Measurements from ENCODE around the gene GSX1. TPM values are rescaled to one million over a fixed set of nuclear protein-coding genes. Genes with fewer than 3 reads are reported as not detected.

The GSX1 gene
- total RNA-seq, 4 donors from 2014 or later: not detected

DNA sequence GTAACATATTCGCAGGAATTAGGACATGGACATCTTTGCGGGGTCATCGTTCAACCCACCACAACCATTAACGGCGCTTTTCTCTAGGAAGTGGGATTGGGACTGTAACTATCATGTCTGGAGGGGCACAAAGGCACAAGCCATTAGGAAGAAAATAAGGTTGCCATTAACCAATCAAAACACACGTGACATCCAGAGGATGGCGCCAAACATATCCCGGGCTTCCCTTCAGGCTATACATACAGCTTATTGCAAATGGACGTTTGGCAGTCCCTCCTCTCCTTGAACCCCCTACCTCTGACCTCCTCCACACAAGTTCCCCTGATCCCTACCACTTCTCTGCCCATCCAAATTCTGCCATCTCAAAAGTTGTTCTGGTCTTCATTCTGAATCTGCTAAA is 26.6 kb upstream of the GSX1 start:
- Histone ChIP-seq H3K4me3 (no peak overlapping the region), H3K27ac (replicated peaks in 1 of 4) (no peak overlapping the region), H3K36me3 (no peaks in the 10 kb centered on the region), H3K9me3 (no peaks in the 10 kb centered on the region), H3K27me3 (peaks cover 0 to 39% (median 4%) of the 10 kb centered on the region in 4 donors), H3K4me1 (no peaks in the 10 kb centered on the region)
- WGBS: 73% methylated on average over 9 of the region's 9 CpGs
- TF ChIP-seq, protein P1, sequence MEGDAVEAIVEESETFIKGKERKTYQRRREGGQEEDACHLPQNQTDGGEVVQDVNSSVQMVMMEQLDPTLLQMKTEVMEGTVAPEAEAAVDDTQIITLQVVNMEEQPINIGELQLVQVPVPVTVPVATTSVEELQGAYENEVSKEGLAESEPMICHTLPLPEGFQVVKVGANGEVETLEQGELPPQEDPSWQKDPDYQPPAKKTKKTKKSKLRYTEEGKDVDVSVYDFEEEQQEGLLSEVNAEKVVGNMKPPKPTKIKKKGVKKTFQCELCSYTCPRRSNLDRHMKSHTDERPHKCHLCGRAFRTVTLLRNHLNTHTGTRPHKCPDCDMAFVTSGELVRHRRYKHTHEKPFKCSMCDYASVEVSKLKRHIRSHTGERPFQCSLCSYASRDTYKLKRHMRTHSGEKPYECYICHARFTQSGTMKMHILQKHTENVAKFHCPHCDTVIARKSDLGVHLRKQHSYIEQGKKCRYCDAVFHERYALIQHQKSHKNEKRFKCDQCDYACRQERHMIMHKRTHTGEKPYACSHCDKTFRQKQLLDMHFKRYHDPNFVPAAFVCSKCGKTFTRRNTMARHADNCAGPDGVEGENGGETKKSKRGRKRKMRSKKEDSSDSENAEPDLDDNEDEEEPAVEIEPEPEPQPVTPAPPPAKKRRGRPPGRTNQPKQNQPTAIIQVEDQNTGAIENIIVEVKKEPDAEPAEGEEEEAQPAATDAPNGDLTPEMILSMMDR (IDR thresholded peaks at IDR 0.05): no peak
- TF ChIP-seq POLR2A (IDR thresholded peaks at IDR 0.05; ENCODE audit: low read depth) (no peak), POLR2AphosphoS5 (IDR thresholded peaks at IDR 0.05) (no peak)
- intact Hi-C loops (cut with DNase I): no loop called here
- no peak for DNase-seq (ENCODE audit: extremely low spot score)

DNA sequence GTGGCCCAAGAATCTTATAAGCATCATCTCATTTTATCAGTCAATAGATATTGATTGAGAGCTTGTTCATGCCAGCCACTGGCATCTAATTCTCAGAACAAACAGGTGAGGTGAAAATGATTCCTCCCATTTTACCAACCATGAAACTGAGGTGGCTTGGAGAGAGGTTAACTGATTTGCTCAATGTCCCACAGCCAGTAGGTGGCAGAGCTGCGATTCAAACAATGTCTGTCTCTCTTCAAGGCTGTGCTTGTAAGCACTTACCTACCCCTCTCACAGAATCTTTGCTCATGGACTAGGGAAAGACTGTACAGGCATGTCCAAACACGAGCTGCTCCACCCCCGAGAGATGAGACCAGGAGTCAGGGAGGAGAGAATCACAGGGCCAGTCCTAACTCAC is 21.5 kb upstream of the GSX1 start:
- Histone ChIP-seq H3K4me3 (no peak overlapping the region), H3K27ac (replicated peaks in 1 of 4) (no peak overlapping the region), H3K9me3 (no peaks in the 10 kb centered on the region), H3K36me3 (no peaks in the 10 kb centered on the region), H3K27me3 (peaks cover 0 to 46% (median 0%) of the 10 kb centered on the region in 4 donors), H3K4me1 (no peaks in the 10 kb centered on the region)
- TF ChIP-seq EP300 (IDR thresholded peaks at IDR 0.05) (no peak), POLR2A (IDR thresholded peaks at IDR 0.05; ENCODE audit: low read depth) (no peak), POLR2AphosphoS5 (IDR thresholded peaks at IDR 0.05) (no peak)
- TF ChIP-seq, protein P1 (IDR thresholded peaks at IDR 0.05): no peak
- intact Hi-C loops (cut with DNase I): no loop called here
- WGBS: 30% methylated on average over 3 of the region's 3 CpGs
- DNase-seq (ENCODE audit: extremely low spot score): no peak

DNA sequence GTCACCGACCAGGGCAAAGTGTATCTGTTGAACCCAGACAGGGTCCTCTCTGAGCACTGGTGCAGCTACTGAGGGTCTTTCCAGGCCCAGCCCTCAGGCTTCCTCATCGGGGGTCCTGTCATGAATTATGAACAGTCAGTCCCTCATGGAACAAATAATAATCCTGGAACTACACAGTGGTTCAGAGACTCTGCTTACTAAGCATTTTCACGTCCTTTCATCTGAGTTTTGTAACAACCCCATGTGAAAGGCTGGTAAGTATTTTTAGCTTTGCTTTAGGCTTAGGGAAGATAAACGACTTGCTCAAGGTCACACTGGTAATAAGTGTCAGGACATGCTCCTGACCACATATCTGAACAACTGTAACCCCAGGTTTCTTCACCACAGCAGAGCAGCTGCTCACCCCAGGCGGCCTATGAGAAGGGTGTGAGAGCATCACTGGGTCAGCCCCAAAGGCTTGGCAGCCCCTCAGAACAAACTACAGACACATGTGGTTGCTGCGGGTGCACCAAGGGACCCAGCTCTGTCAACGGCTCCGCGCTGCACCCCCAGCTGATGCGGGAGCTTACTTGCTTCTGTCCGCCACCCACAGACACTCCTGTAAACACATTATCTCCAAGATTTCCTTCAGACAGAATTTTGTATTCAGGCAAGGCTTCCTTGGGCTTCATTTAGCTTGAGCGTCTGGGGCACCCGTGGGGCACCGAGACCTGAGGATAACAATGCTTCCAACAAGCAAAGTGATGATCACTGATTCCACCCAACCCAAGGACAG is 19.4 kb upstream of the GSX1 start:
- H3K27me3 ChIP-seq: peaks cover 0 to 53% (median 0%) of the 10 kb centered on the region in 4 donors
- no peaks in the 10 kb centered on the region for H3K36me3 ChIP-seq
- H3K4me1 ChIP-seq: no peaks in the 10 kb centered on the region
- no peak for DNase-seq (ENCODE audit: extremely low spot score)
- intact Hi-C loops (cut with DNase I): no loop called here
- WGBS: 75% methylated on average over 7 of the region's 14 CpGs
- TF ChIP-seq POLR2A (IDR thresholded peaks at IDR 0.05; ENCODE audit: low read depth) (no peak), EP300 (IDR thresholded peaks at IDR 0.05) (no peak), POLR2AphosphoS5 (IDR thresholded peaks at IDR 0.05) (no peak)
- TF ChIP-seq, protein P1 (IDR thresholded peaks at IDR 0.05): no peak
- no peaks in the 10 kb centered on the region for H3K9me3 ChIP-seq
- no peak overlapping the region for H3K27ac ChIP-seq (replicated peaks in 1 of 4)
- H3K4me3 ChIP-seq: no peak overlapping the region

DNA sequence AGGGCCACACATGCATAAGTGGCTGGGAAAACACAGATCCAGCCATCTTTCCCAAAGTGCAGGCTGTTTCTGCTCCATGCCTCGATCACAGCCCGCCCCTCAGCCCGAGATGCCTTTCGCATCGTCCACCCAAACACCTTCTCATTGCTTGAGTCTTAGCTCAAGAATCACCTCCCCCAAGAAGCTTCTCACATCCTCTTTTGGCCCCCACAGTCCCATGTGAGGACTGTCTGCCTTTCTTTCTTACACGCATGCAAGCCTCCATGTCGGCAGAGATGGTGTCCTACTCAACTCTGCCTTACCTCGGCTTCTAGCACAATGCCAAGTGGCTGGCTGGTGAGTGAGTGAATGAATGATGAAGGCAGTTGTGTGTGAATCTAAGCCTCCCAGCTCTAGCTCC is 18.1 kb upstream of the GSX1 start:
- Histone ChIP-seq H3K4me1 (no peaks in the 10 kb centered on the region), H3K36me3 (no peaks in the 10 kb centered on the region), H3K9me3 (no peaks in the 10 kb centered on the region), H3K27me3 (peaks cover 0 to 59% (median 0%) of the 10 kb centered on the region in 4 donors), H3K4me3 (no peak overlapping the region), H3K27ac (replicated peaks in 1 of 4) (no peak overlapping the region)
- 94% methylated on average over 8 of the region's 8 CpGs for WGBS
- DNase-seq (ENCODE audit: extremely low spot score): no peak
- intact Hi-C loops (cut with DNase I): no loop called here
- TF ChIP-seq POLR2A (IDR thresholded peaks at IDR 0.05; ENCODE audit: low read depth) (no peak), EP300 (IDR thresholded peaks at IDR 0.05) (no peak), POLR2AphosphoS5 (IDR thresholded peaks at IDR 0.05) (no peak)
- TF ChIP-seq, protein P1 (IDR thresholded peaks at IDR 0.05): no peak

Data from esophagus muscularis mucosa (tissue), 4 donors.